Chondrocyte (in vitro differentiated cells): Measurements from ENCODE around the gene DDX50. TPM values are rescaled to one million over a fixed set of nuclear protein-coding genes. Genes with fewer than 3 reads are reported as not detected.
"Not testable (repeated sequence)": the region's sequence is repeated elsewhere in the genome, so short reads cannot be mapped to it uniquely, and the experiment has no call there.

Experiments
- DNase-seq: peaks from one replicate; pipeline ENCODE4 v3.0.0; 2021; ENCODE audit warnings: mixed read lengths, low spot score
- H3K27ac Mint-ChIP-seq: one replicate; pipeline ENCODE4 v1.8.0; 2021; ENCODE audit warnings: mild to moderate bottlenecking, moderate library complexity, mixed read lengths; ENCODE audit not compliant: unreplicated experiment
- H3K27me3 Mint-ChIP-seq: 2 replicates; pipeline ENCODE4 v1.8.0; 2021; ENCODE audit warnings: low read depth, mixed read lengths
- H3K36me3 Mint-ChIP-seq: 2 replicates; pipeline ENCODE4 v1.8.0; 2021; ENCODE audit warnings: low read depth, mixed read lengths
- H3K4me1 Mint-ChIP-seq: 2 replicates; pipeline ENCODE4 v1.8.0; 2021; ENCODE audit warnings: low read depth, mild to moderate bottlenecking, mixed read lengths
- H3K4me3 Mint-ChIP-seq: one replicate; pipeline ENCODE4 v1.8.0; 2021; ENCODE audit warnings: mild to moderate bottlenecking, moderate library complexity, mixed read lengths; ENCODE audit not compliant: unreplicated experiment
- H3K9me3 Mint-ChIP-seq: 2 replicates; pipeline ENCODE4 v1.8.0; 2021; ENCODE audit warnings: low read depth, mixed read lengths
- CTCF ChIP-seq: fragments of 200-600 bp; sonication (generic); IDR thresholded peaks from 2 replicates; pipeline ENCODE4 v1.5.0; 2021; ENCODE audit warnings: antibody characterized with exemption, mild to moderate bottlenecking, moderate library complexity
- total RNA-seq: library from RNA; stranded (reverse); gene quantifications from 3 replicates; pipeline ENCODE4 v1.2.1, GENCODE V29; 2021

The DDX50 gene
- total RNA-seq, 1 donor from 2014 or later: 35.9 TPM

GRCh38 chr10:68924593-68924992, 23.5 kb downstream of the DDX50 start:
- TF ChIP-seq CTCF: no peak
- Mint-ChIP-seq H3K27me3 (no peaks in the 10 kb centered on the region), H3K4me3 (peak overlapping the region; percentile 37), H3K27ac (peak overlapping the region; percentile 61), H3K36me3 (peaks cover 12% of the 10 kb centered on the region), H3K9me3 (no peaks in the 10 kb centered on the region), H3K4me1 (peaks cover 11% of the 10 kb centered on the region)
- DNase-seq: no peak

- no peak for DNase-seq
- H3K4me1 Mint-ChIP-seq: peaks cover 11% of the 10 kb centered on the region
- H3K27me3 Mint-ChIP-seq: no peaks in the 10 kb centered on the region
- TF ChIP-seq CTCF: no peak
- no peaks in the 10 kb centered on the region for H3K9me3 Mint-ChIP-seq
- H3K27ac Mint-ChIP-seq: no peak overlapping the region
- no peak overlapping the region for H3K4me3 Mint-ChIP-seq
- H3K36me3 Mint-ChIP-seq: peaks cover 11% of the 10 kb centered on the region
Observed at GRCh38 chr10:68925489-68925888, 24.4 kb downstream of the DDX50 start.

- H3K4me3 Mint-ChIP-seq, H3K9me3 Mint-ChIP-seq, H3K36me3 Mint-ChIP-seq, H3K27ac Mint-ChIP-seq, DNase-seq, H3K27me3 Mint-ChIP-seq: not testable (repeated sequence)
- H3K4me1 Mint-ChIP-seq: peaks cover 10% of the 10 kb centered on the region
Observed at GRCh38 chr10:68929157-68929556, 28.0 kb downstream of the DDX50 start.

- H3K4me1 Mint-ChIP-seq, H3K9me3 Mint-ChIP-seq, H3K36me3 Mint-ChIP-seq, H3K27ac Mint-ChIP-seq, DNase-seq, H3K4me3 Mint-ChIP-seq, H3K27me3 Mint-ChIP-seq: not testable (repeated sequence)
Observed at GRCh38 chr10:68929888-68930287, 28.8 kb downstream of the DDX50 start.

GRCh38 chr10:68932860-68933259, 31.7 kb downstream of the DDX50 start:
- H3K4me3 Mint-ChIP-seq, H3K27me3 Mint-ChIP-seq, DNase-seq, H3K4me1 Mint-ChIP-seq, H3K27ac Mint-ChIP-seq, H3K9me3 Mint-ChIP-seq: not testable (repeated sequence)
- peaks cover 16% of the 10 kb centered on the region for H3K36me3 Mint-ChIP-seq

- DNase-seq: no peak
- H3K27me3 Mint-ChIP-seq: no peaks in the 10 kb centered on the region
- H3K9me3 Mint-ChIP-seq: no peaks in the 10 kb centered on the region
- no peak overlapping the region for H3K4me3 Mint-ChIP-seq
- H3K4me1 Mint-ChIP-seq: no peaks in the 10 kb centered on the region
- H3K27ac Mint-ChIP-seq: no peak overlapping the region
- peaks cover 25% of the 10 kb centered on the region for H3K36me3 Mint-ChIP-seq
- TF ChIP-seq CTCF: no peak
Observed at GRCh38 chr10:68934994-68935393, 33.9 kb downstream of the DDX50 start.

- no peak overlapping the region for H3K27ac Mint-ChIP-seq
- H3K4me3 Mint-ChIP-seq: no peak overlapping the region
- DNase-seq: no peak
- no peak for TF ChIP-seq CTCF
- peaks cover 19% of the 10 kb centered on the region for H3K36me3 Mint-ChIP-seq
- no peaks in the 10 kb centered on the region for H3K4me1 Mint-ChIP-seq
- no peaks in the 10 kb centered on the region for H3K27me3 Mint-ChIP-seq
- H3K9me3 Mint-ChIP-seq: no peaks in the 10 kb centered on the region
Observed at GRCh38 chr10:68938117-68938516, 37.0 kb downstream of the DDX50 start.
